ENCODE data around the gene EPS8L1.
"Not testable (repeated sequence)": the region's sequence is repeated elsewhere in the genome, so short reads cannot be mapped to it uniquely, and the experiment has no call there.

EPS8L1 gene

GRCh38 chr19:55094456-55095259, 19.0 kb downstream of the EPS8L1 start:
- DNase-seq (ENCODE audit: low spot score) = no peak

- DNase-seq (ENCODE audit: low spot score) = no peak
Observed at GRCh38 chr19:55095260-55096060, 19.8 kb downstream of the EPS8L1 start.

GRCh38 chr19:55096061-55096701, 20.5 kb downstream of the EPS8L1 start:
- DNase-seq (ENCODE audit: low spot score) = no peak

- no peak for DNase-seq (ENCODE audit: low spot score)
Observed at GRCh38 chr19:55097864-55098715, 22.4 kb downstream of the EPS8L1 start.

- no peak for DNase-seq (ENCODE audit: low spot score)
Observed at GRCh38 chr19:55098716-55099556, 23.3 kb downstream of the EPS8L1 start.

- no peak for DNase-seq (ENCODE audit: low spot score)
Observed at GRCh38 chr19:55099557-55100506, 24.2 kb downstream of the EPS8L1 start.

GRCh38 chr19:55101261-55101660, 25.6 kb downstream of the EPS8L1 start:
- no peak for DNase-seq (ENCODE audit: low spot score)

GRCh38 chr19:55103190-55103589, 27.5 kb downstream of the EPS8L1 start:
- DNase-seq (ENCODE audit: low spot score) = no peak

- no peak for DNase-seq (ENCODE audit: low spot score)
Observed at GRCh38 chr19:55105237-55105636, 29.6 kb downstream of the EPS8L1 start.

- DNase-seq (ENCODE audit: low spot score) = no peak
Observed at GRCh38 chr19:55106591-55106990, 30.9 kb downstream of the EPS8L1 start.

- not testable (repeated sequence) for DNase-seq (ENCODE audit: low spot score)
Observed at GRCh38 chr19:55107252-55107651, 31.6 kb downstream of the EPS8L1 start.

GRCh38 chr19:55109527-55110291, 34.0 kb downstream of the EPS8L1 start:
- DNase-seq (ENCODE audit: low spot score) = no peak

GRCh38 chr19:55111238-55111831, 35.7 kb downstream of the EPS8L1 start:
- DNase-seq (ENCODE audit: low spot score) = no peak

GRCh38 chr19:55112246-55112776, 36.6 kb downstream of the EPS8L1 start:
- DNase-seq (ENCODE audit: low spot score) = no peak

- DNase-seq (ENCODE audit: low spot score) = no peak
Observed at GRCh38 chr19:55112777-55113569, 37.3 kb downstream of the EPS8L1 start.

- DNase-seq (ENCODE audit: low spot score) = no peak
Observed at GRCh38 chr19:55113570-55114039, 37.9 kb downstream of the EPS8L1 start.

GRCh38 chr19:55114566-55115145, 39.0 kb downstream of the EPS8L1 start:
- DNase-seq (ENCODE audit: low spot score) = no peak

Data from hematopoietic multipotent progenitor cell treated with erythropoietin and hydrocortisone succinate and interleukin-3 and kit ligand, for 17 days (in vitro differentiated cells).